NB4 (cell line): ENCODE data around the gene MICAL3.

Experiments
- DNase-seq: peaks from one replicate; pipeline ENCODE4 v3.0.0; 2010; ENCODE audit warnings: low read depth
- H3K4me3 ChIP-seq: one replicate; pipeline ENCODE4 v1.5.1; 2011; ENCODE audit warnings: mild to moderate bottlenecking, low read depth, low read length, moderate library complexity
- MYC ChIP-seq: IDR thresholded peaks from 2 replicates; pipeline ENCODE4 v1.6.1; 2011; ENCODE audit warnings: low read depth, low read length
- POLR2A ChIP-seq: IDR thresholded peaks from 2 replicates; pipeline ENCODE4 v1.6.1; 2011; ENCODE audit warnings: mild to moderate bottlenecking; ENCODE audit not compliant: insufficient read length; ENCODE audit errors: extremely low read depth
- TF ChIP-seq, protein P1 (sequence below): IDR thresholded peaks from one replicate; pipeline ENCODE4 v1.5.1; 2012; ENCODE audit warnings: low read depth, low read length
- TF ChIP-seq, protein P2 (sequence below): IDR thresholded peaks from 2 replicates; pipeline ENCODE4 v1.6.1; 2011; ENCODE audit warnings: low read depth, low read length

Gene MICAL3

DNA sequence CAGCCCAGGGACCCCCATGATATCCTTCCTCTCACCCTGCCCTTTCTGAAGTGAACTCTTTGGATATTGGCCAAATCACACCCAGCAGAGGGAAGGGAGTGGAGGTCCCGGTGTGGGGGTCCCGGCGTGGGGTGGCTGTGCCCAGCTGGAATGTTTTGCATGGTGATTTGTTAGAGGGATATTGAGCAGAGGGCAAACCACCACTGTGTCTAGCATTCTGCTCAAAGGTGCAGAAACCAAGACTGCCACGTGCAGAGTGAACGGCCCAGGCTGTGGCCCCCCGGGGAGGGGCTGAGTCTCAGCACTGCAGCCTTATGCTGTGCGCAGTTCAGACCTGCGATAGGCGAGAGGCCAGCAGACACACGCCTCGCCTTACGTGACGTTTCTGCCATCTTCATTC is 242.2 kb downstream of the MICAL3 start:
- no peak for DNase-seq
- TF ChIP-seq MYC = no peak
- TF ChIP-seq, protein P1, sequence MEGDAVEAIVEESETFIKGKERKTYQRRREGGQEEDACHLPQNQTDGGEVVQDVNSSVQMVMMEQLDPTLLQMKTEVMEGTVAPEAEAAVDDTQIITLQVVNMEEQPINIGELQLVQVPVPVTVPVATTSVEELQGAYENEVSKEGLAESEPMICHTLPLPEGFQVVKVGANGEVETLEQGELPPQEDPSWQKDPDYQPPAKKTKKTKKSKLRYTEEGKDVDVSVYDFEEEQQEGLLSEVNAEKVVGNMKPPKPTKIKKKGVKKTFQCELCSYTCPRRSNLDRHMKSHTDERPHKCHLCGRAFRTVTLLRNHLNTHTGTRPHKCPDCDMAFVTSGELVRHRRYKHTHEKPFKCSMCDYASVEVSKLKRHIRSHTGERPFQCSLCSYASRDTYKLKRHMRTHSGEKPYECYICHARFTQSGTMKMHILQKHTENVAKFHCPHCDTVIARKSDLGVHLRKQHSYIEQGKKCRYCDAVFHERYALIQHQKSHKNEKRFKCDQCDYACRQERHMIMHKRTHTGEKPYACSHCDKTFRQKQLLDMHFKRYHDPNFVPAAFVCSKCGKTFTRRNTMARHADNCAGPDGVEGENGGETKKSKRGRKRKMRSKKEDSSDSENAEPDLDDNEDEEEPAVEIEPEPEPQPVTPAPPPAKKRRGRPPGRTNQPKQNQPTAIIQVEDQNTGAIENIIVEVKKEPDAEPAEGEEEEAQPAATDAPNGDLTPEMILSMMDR = no peak
- TF ChIP-seq, protein P2, sequence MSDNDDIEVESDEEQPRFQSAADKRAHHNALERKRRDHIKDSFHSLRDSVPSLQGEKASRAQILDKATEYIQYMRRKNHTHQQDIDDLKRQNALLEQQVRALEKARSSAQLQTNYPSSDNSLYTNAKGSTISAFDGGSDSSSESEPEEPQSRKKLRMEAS = no peak
- TF ChIP-seq POLR2A = no peak
- H3K4me3 ChIP-seq = no peak overlapping the region

DNA sequence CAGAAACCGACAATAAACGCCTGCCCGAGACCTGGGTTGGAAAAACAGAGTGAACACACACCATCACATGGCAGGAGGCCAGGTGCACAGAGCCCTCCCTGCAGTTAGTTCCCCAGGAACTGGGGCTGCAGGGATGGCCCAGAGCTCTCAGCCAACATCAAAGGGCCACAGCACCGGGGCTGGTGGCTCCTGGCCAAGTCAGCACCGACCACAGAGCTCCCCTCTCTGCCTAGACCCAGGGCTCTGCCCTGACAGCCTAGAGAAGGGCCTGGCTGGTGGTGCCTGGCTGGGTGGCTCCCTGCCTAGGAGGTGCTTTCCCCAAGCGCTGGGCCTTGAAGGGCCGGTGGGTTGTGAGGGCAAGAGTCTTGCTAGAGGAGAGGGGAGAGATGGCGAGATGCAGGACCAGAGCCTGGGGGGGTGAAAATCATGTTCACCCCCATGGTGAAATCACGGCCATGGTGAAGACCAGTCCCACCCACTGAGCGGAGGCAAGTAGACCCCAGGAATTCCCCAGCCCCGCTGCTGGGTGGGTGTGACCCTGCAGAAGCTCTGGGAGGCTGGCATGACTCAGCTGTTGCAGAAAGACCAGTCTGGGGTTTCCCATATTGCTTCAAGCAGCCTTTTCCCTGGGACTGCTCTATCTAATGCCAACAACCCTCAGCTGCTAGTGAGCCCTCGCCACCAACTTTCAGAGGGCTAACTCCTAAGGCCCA is 242.9 kb downstream of the MICAL3 start:
- TF ChIP-seq, protein P2 = no peak
- TF ChIP-seq MYC = no peak
- H3K4me3 ChIP-seq = no peak overlapping the region
- DNase-seq = peak; percentile 73

DNA sequence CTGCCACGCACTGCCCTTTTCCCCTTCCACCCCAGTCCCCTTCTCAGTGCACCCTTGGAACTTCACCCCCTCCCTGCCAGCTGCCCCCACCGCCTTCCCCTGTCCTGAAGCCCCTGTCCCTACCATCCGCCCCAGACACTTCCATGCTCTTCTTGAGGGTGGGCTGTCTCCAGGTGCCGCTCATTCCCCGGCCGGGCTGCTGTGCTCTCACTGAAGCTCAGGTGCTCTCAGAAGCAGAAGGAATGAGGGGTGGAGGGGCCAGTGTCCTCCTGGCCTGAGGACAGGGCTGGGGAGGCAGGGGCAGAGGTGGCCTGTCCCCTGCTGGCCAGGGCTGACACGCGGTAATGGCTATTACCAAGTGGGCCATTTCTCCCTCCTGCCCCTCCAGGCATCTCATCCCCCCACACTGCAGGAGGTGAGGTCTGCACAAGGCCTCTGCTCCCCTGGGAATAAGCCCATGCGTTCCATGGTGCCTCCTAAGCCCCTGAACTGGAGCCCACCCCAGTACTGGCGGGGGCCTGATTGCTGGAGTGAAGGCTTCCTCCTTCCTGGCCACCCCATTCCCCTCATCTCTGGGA is 243.5 kb downstream of the MICAL3 start:
- TF ChIP-seq, protein P1 = no peak
- no peak for TF ChIP-seq POLR2A
- TF ChIP-seq, protein P2 = no peak
- TF ChIP-seq MYC = no peak
- no peak overlapping the region for H3K4me3 ChIP-seq
- no peak for DNase-seq

DNA sequence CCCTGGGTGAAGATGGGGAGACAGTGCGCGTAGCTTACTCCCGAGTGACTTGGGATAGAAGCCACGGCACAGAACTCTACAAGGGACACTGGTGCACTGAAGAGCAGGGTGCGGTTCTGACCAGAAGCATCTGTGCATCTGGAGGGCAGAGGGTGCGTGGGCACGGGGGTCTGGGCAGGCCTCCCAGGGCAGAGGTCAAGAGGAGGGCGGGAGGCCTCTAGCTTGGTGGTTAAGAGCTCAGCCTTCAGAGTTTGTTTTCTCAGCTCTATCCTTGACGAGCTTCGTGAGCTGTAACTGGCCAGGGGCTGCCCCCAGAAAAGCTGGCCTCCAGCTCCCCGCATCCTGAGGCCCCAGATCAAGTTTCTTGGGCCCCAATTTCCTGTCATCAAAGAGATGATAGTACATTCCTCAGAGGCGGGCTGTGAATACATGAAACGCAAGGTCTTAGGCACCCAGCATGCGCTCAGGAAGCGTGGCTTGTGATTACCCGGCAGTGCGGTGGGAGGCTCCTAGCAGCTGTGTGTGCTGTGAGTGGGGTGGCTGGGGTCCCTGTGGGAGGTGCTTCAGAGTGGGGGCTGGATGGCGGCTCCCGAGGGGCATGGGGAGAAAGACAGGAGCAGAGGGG is 244.1 kb downstream of the MICAL3 start:
- H3K4me3 ChIP-seq = no peak overlapping the region
- TF ChIP-seq, protein P1 = no peak
- peak; percentile 40 for DNase-seq

DNA sequence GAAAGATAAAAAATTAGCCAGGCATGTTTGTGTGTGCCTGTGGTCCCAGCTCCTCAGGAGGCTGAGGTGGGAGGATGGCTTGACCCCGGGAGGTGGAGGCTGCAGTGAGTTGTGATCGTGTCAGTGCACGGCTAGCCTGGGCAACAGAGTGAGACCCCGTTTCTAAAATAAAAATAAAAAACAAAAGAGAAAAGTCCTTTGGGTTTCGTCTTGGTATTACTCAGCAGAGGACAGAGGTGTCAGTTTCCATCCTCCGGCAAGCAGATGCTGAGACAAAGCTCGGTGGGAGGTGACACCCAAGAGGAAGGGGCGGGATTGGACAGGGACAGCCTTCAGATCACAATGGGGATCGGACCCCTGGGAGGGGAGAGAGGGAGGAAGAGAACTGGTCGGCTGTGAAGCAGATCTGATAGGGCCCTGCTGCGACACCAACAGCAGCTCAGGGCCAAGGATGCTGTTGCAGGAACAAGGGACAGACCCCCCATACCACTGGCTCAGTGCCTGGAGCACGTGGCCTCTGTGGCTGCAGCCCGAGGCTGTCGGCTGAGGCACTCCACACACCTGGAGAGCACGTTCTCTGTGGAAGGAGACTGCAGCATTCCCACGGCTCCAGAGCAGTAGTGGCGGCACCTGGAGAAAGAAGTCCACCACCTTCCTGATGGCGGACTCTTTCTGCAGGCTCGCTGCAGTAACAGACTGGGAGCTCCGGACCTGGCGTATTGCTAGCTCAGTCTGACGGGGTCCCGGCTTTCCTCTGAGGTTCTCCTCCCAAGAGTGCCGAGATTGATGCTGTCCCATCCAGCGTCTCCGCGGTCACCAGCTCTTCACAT is 244.9 kb downstream of the MICAL3 start:
- no peak for TF ChIP-seq POLR2A
- TF ChIP-seq, protein P1 = no peak
- TF ChIP-seq, protein P2 = no peak
- no peak for TF ChIP-seq MYC
- no peak overlapping the region for H3K4me3 ChIP-seq
- no peak for DNase-seq

DNA sequence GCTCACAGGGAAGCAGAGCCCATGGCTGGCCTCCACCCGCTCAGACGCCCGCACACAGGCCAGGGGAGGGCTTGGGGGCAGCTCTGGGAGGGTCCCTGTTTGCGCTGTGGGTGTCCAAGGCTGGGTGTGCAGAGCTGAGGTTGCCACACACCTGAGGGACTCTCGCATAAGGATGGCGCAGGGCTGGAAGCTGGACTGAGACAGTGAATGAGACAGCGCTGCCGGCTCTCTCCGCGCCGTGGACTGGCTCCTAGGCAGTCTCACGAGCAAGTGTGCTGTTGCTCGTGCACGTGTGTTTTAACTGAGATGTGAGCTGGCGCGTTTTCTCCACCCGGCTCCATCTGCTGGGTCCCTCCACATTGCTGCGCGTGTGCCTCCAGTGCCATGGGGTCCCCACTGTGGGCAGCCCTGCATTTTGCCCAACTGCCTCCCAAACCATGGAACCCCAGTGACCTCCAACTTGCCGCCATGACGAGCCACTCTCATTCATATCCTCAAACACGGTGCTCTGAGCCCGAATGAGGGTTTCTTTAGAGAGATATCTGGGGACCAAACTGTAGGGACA is 245.9 kb downstream of the MICAL3 start:
- peak overlapping the region; percentile 89 for H3K4me3 ChIP-seq
- TF ChIP-seq, protein P2 = no peak
- TF ChIP-seq POLR2A (no peak), MYC (no peak)
- TF ChIP-seq, protein P1 = no peak
- no peak for DNase-seq
